ENCODE results near the gene ADAMTS6. TPM values are rescaled to one million over a fixed set of nuclear protein-coding genes. Genes with fewer than 3 reads are reported as not detected.

ADAMTS6 gene, protein sequence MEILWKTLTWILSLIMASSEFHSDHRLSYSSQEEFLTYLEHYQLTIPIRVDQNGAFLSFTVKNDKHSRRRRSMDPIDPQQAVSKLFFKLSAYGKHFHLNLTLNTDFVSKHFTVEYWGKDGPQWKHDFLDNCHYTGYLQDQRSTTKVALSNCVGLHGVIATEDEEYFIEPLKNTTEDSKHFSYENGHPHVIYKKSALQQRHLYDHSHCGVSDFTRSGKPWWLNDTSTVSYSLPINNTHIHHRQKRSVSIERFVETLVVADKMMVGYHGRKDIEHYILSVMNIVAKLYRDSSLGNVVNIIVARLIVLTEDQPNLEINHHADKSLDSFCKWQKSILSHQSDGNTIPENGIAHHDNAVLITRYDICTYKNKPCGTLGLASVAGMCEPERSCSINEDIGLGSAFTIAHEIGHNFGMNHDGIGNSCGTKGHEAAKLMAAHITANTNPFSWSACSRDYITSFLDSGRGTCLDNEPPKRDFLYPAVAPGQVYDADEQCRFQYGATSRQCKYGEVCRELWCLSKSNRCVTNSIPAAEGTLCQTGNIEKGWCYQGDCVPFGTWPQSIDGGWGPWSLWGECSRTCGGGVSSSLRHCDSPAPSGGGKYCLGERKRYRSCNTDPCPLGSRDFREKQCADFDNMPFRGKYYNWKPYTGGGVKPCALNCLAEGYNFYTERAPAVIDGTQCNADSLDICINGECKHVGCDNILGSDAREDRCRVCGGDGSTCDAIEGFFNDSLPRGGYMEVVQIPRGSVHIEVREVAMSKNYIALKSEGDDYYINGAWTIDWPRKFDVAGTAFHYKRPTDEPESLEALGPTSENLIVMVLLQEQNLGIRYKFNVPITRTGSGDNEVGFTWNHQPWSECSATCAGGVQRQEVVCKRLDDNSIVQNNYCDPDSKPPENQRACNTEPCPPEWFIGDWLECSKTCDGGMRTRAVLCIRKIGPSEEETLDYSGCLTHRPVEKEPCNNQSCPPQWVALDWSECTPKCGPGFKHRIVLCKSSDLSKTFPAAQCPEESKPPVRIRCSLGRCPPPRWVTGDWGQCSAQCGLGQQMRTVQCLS (N-terminal part only)
- not detected for polyA plus RNA-seq (2012; ENCODE audit: insufficient read depth, insufficient read length, low read depth)

DNA sequence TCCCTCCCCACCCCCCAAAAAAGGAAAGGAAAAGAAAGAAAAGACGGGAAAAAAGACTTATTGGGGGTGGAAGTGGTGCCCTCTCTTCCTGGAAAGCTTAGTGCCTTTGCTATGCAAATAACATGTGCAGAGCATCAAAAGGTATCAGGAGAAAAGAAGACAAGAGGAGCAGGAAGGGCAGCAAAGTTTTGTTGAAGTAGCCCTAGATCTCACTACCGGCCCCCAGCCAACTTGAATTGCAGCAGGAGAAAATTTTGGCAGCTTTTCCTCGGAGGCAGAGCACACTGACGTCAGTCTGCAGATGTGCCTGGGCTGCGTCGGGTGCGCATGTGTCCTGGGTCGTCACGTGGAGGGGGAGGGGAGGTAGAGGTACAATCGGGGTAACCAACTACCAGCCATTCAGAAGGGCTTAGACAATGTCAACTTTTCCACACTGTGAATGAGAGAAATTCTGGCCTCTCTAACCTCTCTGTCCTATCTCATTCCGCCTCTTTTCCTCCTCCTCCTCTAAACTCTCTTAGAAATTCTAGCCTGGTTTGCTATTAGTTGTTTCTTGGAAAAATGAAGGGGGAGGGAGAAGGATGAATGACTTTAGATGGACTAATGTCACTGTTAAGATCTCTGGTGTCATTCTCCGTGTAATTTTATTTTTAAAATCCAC, at the start of gene ADAMTS6:
ADAMTS6 (minus strand) TSS at position 286 of the 661 bp plus-strand sequence. CDS start 8,247 bp downstream, outside the sequence.
- no peaks in the 10 kb centered on the region; the same call in 1 of the 2 replicates for H3K4me1 ChIP-seq
- no peaks in the 10 kb centered on the region for H3K27me3 ChIP-seq
- H3K36me3 ChIP-seq = no peaks in the 10 kb centered on the region
- no peaks in the 10 kb centered on the region for H3K9me3 ChIP-seq
- peak within 1 kb of the TSS; percentile 66 for H3K4me3 ChIP-seq (ENCODE audit: low read depth, low read length)
- TF ChIP-seq, protein P1, sequence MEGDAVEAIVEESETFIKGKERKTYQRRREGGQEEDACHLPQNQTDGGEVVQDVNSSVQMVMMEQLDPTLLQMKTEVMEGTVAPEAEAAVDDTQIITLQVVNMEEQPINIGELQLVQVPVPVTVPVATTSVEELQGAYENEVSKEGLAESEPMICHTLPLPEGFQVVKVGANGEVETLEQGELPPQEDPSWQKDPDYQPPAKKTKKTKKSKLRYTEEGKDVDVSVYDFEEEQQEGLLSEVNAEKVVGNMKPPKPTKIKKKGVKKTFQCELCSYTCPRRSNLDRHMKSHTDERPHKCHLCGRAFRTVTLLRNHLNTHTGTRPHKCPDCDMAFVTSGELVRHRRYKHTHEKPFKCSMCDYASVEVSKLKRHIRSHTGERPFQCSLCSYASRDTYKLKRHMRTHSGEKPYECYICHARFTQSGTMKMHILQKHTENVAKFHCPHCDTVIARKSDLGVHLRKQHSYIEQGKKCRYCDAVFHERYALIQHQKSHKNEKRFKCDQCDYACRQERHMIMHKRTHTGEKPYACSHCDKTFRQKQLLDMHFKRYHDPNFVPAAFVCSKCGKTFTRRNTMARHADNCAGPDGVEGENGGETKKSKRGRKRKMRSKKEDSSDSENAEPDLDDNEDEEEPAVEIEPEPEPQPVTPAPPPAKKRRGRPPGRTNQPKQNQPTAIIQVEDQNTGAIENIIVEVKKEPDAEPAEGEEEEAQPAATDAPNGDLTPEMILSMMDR (IDR thresholded peaks at IDR 0.05; ENCODE audit: low read depth, low read length) = no peak
- peak; percentile 84 for DNase-seq

DNA sequence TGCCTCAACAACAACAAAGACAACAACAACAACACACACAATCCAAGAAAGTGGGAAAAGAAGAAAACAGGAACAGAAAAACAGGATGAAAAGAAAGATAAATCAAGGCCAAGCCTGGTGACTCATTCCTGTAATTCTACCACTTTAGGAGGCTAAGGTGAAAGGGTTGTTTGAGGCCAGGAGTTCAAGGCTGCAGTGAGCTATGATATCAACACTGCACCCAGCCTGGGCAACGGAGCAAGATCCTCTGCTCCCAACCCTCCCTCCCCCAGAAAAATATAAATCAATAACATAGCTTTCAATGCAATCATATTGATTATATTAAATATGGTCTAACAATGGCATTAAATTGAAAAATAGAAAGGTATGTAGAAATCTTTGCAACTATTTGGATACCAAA, 49.2 kb upstream of the ADAMTS6 start:
- DNase-seq = no peak
- TF ChIP-seq, protein P1 (IDR thresholded peaks at IDR 0.05; ENCODE audit: low read depth, low read length) = no peak
- H3K36me3 ChIP-seq = peaks cover 3% of the 10 kb centered on the region
- H3K9me3 ChIP-seq = no peaks in the 10 kb centered on the region
- no peak overlapping the region for H3K4me3 ChIP-seq (ENCODE audit: low read depth, low read length)
- no peaks in the 10 kb centered on the region for H3K27me3 ChIP-seq
- no peaks in the 10 kb centered on the region for H3K4me1 ChIP-seq

DNA sequence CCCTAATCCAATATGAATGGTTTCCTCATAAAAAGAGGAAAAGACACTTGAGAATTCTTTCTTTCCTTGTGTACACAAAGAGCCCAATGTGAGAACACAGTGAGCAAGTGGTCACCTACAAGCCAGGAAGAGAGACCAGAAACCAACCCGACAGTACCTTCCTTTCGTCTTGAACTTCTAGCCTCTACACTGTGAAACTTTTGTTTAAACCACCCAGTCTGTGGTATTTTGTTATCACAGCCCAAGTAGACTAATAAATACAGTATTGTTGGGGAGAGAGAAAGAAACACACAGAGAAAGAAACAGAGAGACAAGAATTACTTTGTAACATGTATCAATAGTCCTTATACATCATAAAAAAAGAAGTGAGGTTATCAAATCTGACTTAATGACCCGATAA, 44.0 kb upstream of the ADAMTS6 start:
- Histone ChIP-seq H3K4me1 (no peaks in the 10 kb centered on the region), H3K27me3 (no peaks in the 10 kb centered on the region), H3K36me3 (peaks cover 3% of the 10 kb centered on the region), H3K9me3 (no peaks in the 10 kb centered on the region), H3K4me3 (ENCODE audit: low read depth, low read length) (no peak overlapping the region)
- TF ChIP-seq, protein P1 (IDR thresholded peaks at IDR 0.05; ENCODE audit: low read depth, low read length) = no peak
- DNase-seq = no peak

DNA sequence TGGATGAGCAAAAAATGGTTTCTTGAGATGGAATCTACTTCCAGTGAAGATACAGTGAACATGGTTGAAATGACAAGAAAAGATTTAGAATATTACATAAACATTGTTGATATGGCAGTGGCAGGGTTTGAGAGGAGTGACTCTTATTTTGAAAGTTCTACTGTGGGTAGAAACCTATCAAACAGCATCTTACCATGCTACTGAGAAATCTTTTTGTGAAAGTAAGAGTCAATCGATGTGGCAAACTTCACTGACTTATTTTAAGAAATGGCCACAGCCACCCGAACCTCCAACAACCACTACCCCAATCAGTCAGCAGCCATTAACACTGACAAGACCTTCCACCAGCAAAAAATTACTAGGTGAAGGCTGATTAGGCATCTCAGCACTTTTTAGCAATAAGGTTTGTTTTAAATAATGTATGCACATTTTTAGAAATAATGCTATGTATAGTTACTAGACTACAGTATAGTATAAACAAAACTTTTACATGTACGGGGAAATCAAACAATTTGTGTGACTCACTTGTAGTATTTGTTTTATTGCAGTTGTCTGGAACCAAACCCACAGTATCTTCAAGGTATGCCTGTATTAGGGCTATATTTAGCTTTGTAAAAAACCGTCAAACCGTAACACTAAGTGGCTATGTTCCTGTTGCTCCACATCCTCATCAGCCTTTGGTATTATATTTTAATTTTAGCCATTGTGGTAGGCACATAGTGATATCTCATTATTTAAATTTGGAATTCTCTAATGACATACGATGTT, 30.6 kb upstream of the ADAMTS6 start:
- no peaks in the 10 kb centered on the region for H3K9me3 ChIP-seq
- no peaks in the 10 kb centered on the region for H3K4me1 ChIP-seq
- TF ChIP-seq, protein P1 (IDR thresholded peaks at IDR 0.05; ENCODE audit: low read depth, low read length) = no peak
- H3K36me3 ChIP-seq = no peaks in the 10 kb centered on the region
- H3K4me3 ChIP-seq (ENCODE audit: low read depth, low read length) = no peak overlapping the region
- DNase-seq = no peak
- no peaks in the 10 kb centered on the region; the same call in 1 of the 2 replicates for H3K27me3 ChIP-seq

DNA sequence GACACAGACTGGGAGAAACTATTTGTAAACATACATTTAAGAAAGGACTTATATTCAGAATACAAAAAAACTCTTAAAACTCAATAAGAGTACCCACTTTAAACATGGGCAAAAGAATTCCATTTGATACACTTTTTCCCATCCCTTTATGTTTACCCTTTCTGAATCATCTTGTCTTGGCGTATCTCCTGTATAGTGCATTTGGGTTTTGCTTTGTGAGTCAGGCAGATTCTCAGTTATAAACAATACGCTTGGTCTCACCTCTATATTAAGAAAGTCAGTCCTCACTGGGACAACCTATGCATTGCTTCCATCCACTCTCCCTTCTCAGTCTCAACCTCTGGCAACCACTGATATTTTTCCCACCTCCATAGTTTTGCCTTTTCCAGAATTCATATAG, 27.3 kb upstream of the ADAMTS6 start:
- no peaks in the 10 kb centered on the region; the same call in 1 of the 2 replicates for H3K27me3 ChIP-seq

More for the DNA sequence above, 27.3 kb upstream of the ADAMTS6 start:
- DNase-seq = no peak
- Histone ChIP-seq H3K36me3 (no peaks in the 10 kb centered on the region), H3K9me3 (no peaks in the 10 kb centered on the region), H3K4me3 (ENCODE audit: low read depth, low read length) (no peak overlapping the region), H3K4me1 (no peaks in the 10 kb centered on the region)
- TF ChIP-seq, protein P1 (IDR thresholded peaks at IDR 0.05; ENCODE audit: low read depth, low read length) = no peak
